GM12891 (cell line): Measurements from ENCODE around the gene FBXO34.

Experiments
- POLR2A ChIP-seq: IDR thresholded peaks from 2 replicates; pipeline ENCODE4 v1.6.1; 2011; ENCODE audit warnings: low read depth, low read length, control low read depth
- POLR2AphosphoS5 ChIP-seq: IDR thresholded peaks from 2 replicates; pipeline ENCODE4 v1.6.1; 2011; ENCODE audit warnings: low read depth, low read length, control low read depth
- POU2F2 ChIP-seq: IDR thresholded peaks from 2 replicates; pipeline ENCODE4 v1.6.1; 2011; ENCODE audit warnings: low read depth, mild to moderate bottlenecking, control low read depth, low read length, moderate library complexity
- TAF1 ChIP-seq: IDR thresholded peaks from 2 replicates; pipeline ENCODE4 v1.6.1; 2011; ENCODE audit warnings: low read depth, low read length, control low read depth

- TF ChIP-seq POLR2A (no peak), POLR2AphosphoS5 (no peak), TAF1 (no peak), POU2F2 (no peak)
Measured at GRCh38 chr14:55285048-55285652, 13.9 kb downstream of the FBXO34 start.
